Measurements from ENCODE around the gene KRTAP13-2.

The KRTAP13-2 gene

GRCh38 chr21:30332681-30333080 lies 39.4 kb downstream of the KRTAP13-2 start:
- DNase-seq (ENCODE audit: low read depth in 2 of 2) = no peak
- no peak overlapping the region for H3K4me3 ChIP-seq (replicated peaks in 1 of 2; ENCODE audit: low read depth in 2 of 2, low read length in 2 of 2)
- TF ChIP-seq CTCF (IDR thresholded peaks at IDR 0.05; ENCODE audit: low read depth, low read length) = no peak

DNA sequence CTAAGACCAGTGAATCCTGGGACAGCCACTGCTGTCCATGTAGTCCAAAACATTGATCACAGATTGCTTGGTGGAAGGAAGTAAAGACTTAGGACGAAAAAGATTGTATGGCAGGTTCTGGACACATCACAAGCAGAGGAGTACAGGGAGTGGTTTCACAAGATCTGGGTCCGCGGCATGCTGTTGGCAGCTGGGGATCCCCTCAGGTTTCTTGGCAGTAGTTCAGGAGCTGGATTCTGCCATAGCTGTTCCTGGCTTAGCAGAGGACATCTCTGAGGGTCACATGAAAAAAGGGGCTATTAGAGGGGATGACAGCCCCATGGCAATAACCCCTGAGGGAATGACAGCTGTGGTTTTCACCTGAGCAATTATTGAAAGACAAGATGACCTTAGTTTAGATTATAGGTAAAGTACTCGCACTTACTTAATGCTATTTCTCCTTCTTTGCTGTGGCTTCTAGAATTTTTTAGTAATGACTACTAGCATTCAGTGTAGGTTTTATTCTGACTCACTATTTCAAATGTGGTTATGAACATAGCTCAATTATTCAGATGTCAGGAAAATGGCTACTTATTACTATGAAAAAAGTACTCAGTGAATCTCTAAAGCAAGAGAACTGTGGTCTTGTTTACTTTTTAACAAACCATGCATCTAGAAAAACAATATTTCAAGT lies 42.7 kb downstream of the KRTAP13-2 start:
- H3K4me3 ChIP-seq (replicated peaks in 1 of 2; ENCODE audit: low read depth in 2 of 2, low read length in 2 of 2) = no peak overlapping the region
- DNase-seq (ENCODE audit: low read depth in 2 of 2) = peak in 1 of 2 donors; percentile 17
- TF ChIP-seq CTCF (IDR thresholded peaks at IDR 0.05; ENCODE audit: low read depth, low read length) = no peak

DNA sequence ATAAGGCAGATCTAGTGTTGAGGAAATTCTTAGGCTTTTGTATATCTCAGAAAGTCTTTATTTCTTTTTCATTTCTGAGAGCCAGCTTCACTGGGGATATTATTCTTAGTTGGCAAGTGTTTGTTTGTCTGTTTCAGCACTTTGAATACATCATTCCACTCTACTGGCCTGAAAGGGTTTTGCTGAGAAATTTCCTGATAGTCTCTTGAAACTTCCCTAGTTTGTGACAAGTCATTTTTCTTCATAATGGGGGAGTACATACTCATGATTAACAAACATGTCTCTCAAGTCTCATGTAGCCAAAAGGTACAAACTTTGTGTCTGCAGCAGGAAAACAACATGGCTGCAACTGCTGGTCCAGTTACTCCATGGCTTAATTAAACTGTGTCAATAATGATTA lies 45.7 kb downstream of the KRTAP13-2 start:
- TF ChIP-seq CTCF (IDR thresholded peaks at IDR 0.05; ENCODE audit: low read depth, low read length) = no peak
- no peak for DNase-seq (ENCODE audit: low read depth in 2 of 2)
- no peak overlapping the region for H3K4me3 ChIP-seq (replicated peaks in 1 of 2; ENCODE audit: low read depth in 2 of 2, low read length in 2 of 2)

Measured in cardiac fibroblast (primary cell).